DND-41 (cell line): ENCODE data around the gene TGM5.

Source experiments
- ATAC-seq: fragments of 200-7000 bp; cut with Tn5 transposase; 3 replicates; pipeline ENCODE4 v1.9.1; 2021; ENCODE audit warnings: low read depth; ENCODE audit not compliant: insufficient read depth
- DNase-seq: peaks from one replicate; pipeline ENCODE4 v3.0.0-alpha.2; 2020
- H2AFZ ChIP-seq: 2 replicates; pipeline ENCODE4 v1.6.0; 2012; ENCODE audit warnings: low read depth, low read length
- H3K27ac ChIP-seq: 2 replicates; pipeline ENCODE4 v1.5.1; 2012; ENCODE audit warnings: low read length, inconsistent platforms
- H3K27me3 ChIP-seq: fragments of 200-600 bp; sonication (generic); 2 replicates; pipeline ENCODE4 v1.6.0; 2012; ENCODE audit warnings: low read length, mild to moderate bottlenecking, inconsistent platforms; ENCODE audit not compliant: insufficient read depth, poor library complexity
- H3K36me3 ChIP-seq: 2 replicates; pipeline ENCODE4 v1.5.1; 2012; ENCODE audit warnings: low read length, inconsistent platforms; ENCODE audit not compliant: insufficient read depth
- H3K4me1 ChIP-seq: 2 replicates; pipeline ENCODE4 v1.5.1; 2012; ENCODE audit warnings: mild to moderate bottlenecking, low read length; ENCODE audit not compliant: insufficient read depth
- H3K4me2 ChIP-seq: 2 replicates; pipeline ENCODE4 v1.6.0; 2012; ENCODE audit warnings: mild to moderate bottlenecking, moderate library complexity, low read length, inconsistent platforms; ENCODE audit not compliant: insufficient read depth
- H3K4me3 ChIP-seq, 2 experiments: fragments of 200-600 bp in 1 of 2; shearing (Covaris generic) in 1 of 2; 2 replicates each; pipeline ENCODE4 v1.5.1; 2012 to 2016; ENCODE audit warnings: inconsistent platforms in 2 of 2, low read length in 2 of 2, mild to moderate bottlenecking in 2 of 2, low read depth in 1 of 2, moderate library complexity in 1 of 2
- H3K79me2 ChIP-seq: 2 replicates; pipeline ENCODE4 v1.6.0; 2012; ENCODE audit warnings: low read length, inconsistent platforms; ENCODE audit not compliant: insufficient read depth
- H3K9ac ChIP-seq: 2 replicates; pipeline ENCODE4 v1.6.0; 2012; ENCODE audit warnings: low read depth, mild to moderate bottlenecking, inconsistent platforms, low read length, moderate library complexity
- H3K9me3 ChIP-seq: 2 replicates; pipeline ENCODE4 v1.5.1; 2012; ENCODE audit warnings: low read length, moderate library complexity, mild to moderate bottlenecking, inconsistent platforms; ENCODE audit not compliant: insufficient read depth, severe bottlenecking
- H4K20me1 ChIP-seq: 2 replicates; pipeline ENCODE4 v1.6.0; 2012; ENCODE audit warnings: low read length; ENCODE audit not compliant: insufficient read depth
- CTCF ChIP-seq: IDR thresholded peaks from 2 replicates; pipeline ENCODE4 v1.5.1; 2012; ENCODE audit warnings: borderline replicate concordance, low read length, moderate library complexity, mild to moderate bottlenecking; ENCODE audit not compliant: poor library complexity, severe bottlenecking; ENCODE audit errors: extremely low read depth
- EZH2 ChIP-seq: IDR thresholded peaks from 3 replicates; pipeline ENCODE4 v1.6.1; 2012; ENCODE audit warnings: borderline replicate concordance, low read depth, mild to moderate bottlenecking, moderate library complexity, low read length, inconsistent platforms; ENCODE audit not compliant: severe bottlenecking

TGM5 gene

GRCh38 chr15:43244092-43244491 lies 22.6 kb downstream of the TGM5 start:
- H3K36me3 ChIP-seq = no peaks in the 10 kb centered on the region
- no peak for DNase-seq
- peaks cover 22% of the 10 kb centered on the region for H3K27me3 ChIP-seq
- no peak overlapping the region for H3K27ac ChIP-seq
- no peaks in the 10 kb centered on the region for H3K4me1 ChIP-seq
- H3K4me2 ChIP-seq = no peak overlapping the region
- H3K9ac ChIP-seq = no peak overlapping the region
- no peak overlapping the region for H2AFZ ChIP-seq
- TF ChIP-seq EZH2 = no peak
- TF ChIP-seq CTCF = no peak
- no peak for ATAC-seq
- H3K79me2 ChIP-seq = no peaks in the 10 kb centered on the region
- H3K9me3 ChIP-seq = no peaks in the 10 kb centered on the region
- no peak overlapping the region for H3K4me3 ChIP-seq
- H4K20me1 ChIP-seq = no peaks in the 10 kb centered on the region

- no peak overlapping the region for H3K4me2 ChIP-seq
- no peak for DNase-seq
- TF ChIP-seq CTCF (no peak), EZH2 (no peak)
Observed at GRCh38 chr15:43243020-43243645, 23.6 kb downstream of the TGM5 start.

GRCh38 chr15:43242616-43243015 lies 24.1 kb downstream of the TGM5 start:
- Histone ChIP-seq H3K9me3 (no peaks in the 10 kb centered on the region), H2AFZ (no peak overlapping the region), H3K27me3 (peaks cover 22% of the 10 kb centered on the region), H3K36me3 (no peaks in the 10 kb centered on the region), H3K9ac (no peak overlapping the region), H3K79me2 (no peaks in the 10 kb centered on the region), H3K4me2 (no peak overlapping the region), H4K20me1 (no peaks in the 10 kb centered on the region), H3K27ac (no peak overlapping the region), H3K4me1 (no peaks in the 10 kb centered on the region), H3K4me3 (no peak overlapping the region)
- no peak for DNase-seq
- TF ChIP-seq CTCF = no peak
- no peak for TF ChIP-seq EZH2
- ATAC-seq = no peak

More at GRCh38 chr15:43243020-43243645, 23.6 kb downstream of the TGM5 start:
- H3K36me3 ChIP-seq = no peaks in the 10 kb centered on the region
- H3K9me3 ChIP-seq = no peaks in the 10 kb centered on the region
- no peak overlapping the region for H2AFZ ChIP-seq
- H3K4me1 ChIP-seq = no peaks in the 10 kb centered on the region
- peaks cover 22% of the 10 kb centered on the region for H3K27me3 ChIP-seq
- no peak overlapping the region for H3K9ac ChIP-seq
- no peaks in the 10 kb centered on the region for H4K20me1 ChIP-seq
- H3K79me2 ChIP-seq = no peaks in the 10 kb centered on the region
- H3K27ac ChIP-seq = no peak overlapping the region
- no peak overlapping the region for H3K4me3 ChIP-seq
- ATAC-seq = no peak
